Esophagus squamous epithelium (tissue), 4 donors: Measurements from ENCODE around the gene KLF5.

Experiments
- CTCF ChIP-seq, 6 experiments: fragments of 450-650 bp in 4 of 6; fragments of 200-600 bp in 2 of 6; sonication (generic) in 2 of 6; IDR thresholded peaks; one replicate each; pipeline ENCODE4 v1.5.1; 2016 to 2019; ENCODE audit warnings: antibody characterized with exemption in 6 of 6, mild to moderate bottlenecking in 4 of 6, moderate library complexity in 4 of 6
- POLR2A ChIP-seq, 4 donors: fragments of 450-650 bp; IDR thresholded peaks; one replicate each; pipeline ENCODE4 v1.6.1; 2017; ENCODE audit warnings: antibody characterized with exemption in 4 of 4, mild to moderate bottlenecking in 4 of 4, moderate library complexity in 3 of 4

- TF ChIP-seq CTCF (IDR thresholded peaks at IDR 0.05) (no peak), POLR2A (IDR thresholded peaks at IDR 0.05) (no peak)
Observed at GRCh38 chr13:73039201-73040108, 19.4 kb upstream of the KLF5 start.
